Measurements from ENCODE around the gene F2RL2.

GRCh38 chr5:76576996-76577395 is 46.2 kb downstream of the F2RL2 start:
- TF ChIP-seq CTCF (conservative IDR thresholded peaks at IDR 0.05 in 1 of 2, IDR thresholded peaks at IDR 0.05 in 1 of 2; ENCODE audit: extremely low read depth in 1 of 2, insufficient read depth in 1 of 2, low read depth in 1 of 2, low read length in 2 of 2) (no peak), EZH2 (IDR thresholded peaks at IDR 0.05; ENCODE audit: borderline replicate concordance, low read length) (no peak)
